ES-I3 (cell line): Measurements from ENCODE around the gene ENPP6.

Experiments
- H3K36me3 ChIP-seq: 2 replicates; pipeline ENCODE4 v1.6.1; 2013; ENCODE audit warnings: mild to moderate bottlenecking, low read length, control low read depth, moderate library complexity; ENCODE audit not compliant: insufficient read depth
- H3K4me1 ChIP-seq: 2 replicates; pipeline ENCODE4 v1.6.1; 2013; ENCODE audit warnings: mild to moderate bottlenecking, control low read depth, low read length; ENCODE audit not compliant: insufficient read depth
- H3K9ac ChIP-seq: 2 replicates; pipeline ENCODE4 v1.6.1; 2013; ENCODE audit warnings: low read depth, mild to moderate bottlenecking, low read length, moderate library complexity
- H3K9me3 ChIP-seq: 2 replicates; pipeline ENCODE4 v1.6.1; 2013; ENCODE audit warnings: mild to moderate bottlenecking, low read length, moderate library complexity; ENCODE audit not compliant: control insufficient read depth, insufficient read depth

Gene ENPP6

DNA sequence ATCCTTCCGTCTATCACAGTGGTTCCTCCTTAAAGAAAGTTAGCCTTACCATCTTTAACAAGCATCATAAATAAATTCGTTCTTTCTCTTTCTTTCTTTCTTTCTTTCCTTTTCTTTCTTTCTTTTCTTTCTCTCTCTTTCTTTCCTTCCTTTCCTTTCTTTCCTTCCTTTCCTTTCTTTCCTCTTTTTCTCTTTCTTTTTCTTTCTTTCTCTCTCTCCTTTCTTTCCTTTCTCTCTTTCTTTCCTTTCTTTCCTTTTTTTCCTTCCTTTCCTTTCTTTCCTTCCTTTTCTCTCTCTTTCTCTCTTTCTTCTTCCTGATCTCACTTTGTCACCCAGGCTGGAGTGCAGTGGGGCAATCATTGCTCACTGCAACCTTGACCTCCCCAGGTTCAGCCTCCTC, 60.4 kb downstream of the ENPP6 start:
- H3K9ac ChIP-seq, result no peak overlapping the region
- H3K9me3 ChIP-seq, result no peaks in the 10 kb centered on the region
- no peaks in the 10 kb centered on the region for H3K36me3 ChIP-seq
- H3K4me1 ChIP-seq, result no peaks in the 10 kb centered on the region

DNA sequence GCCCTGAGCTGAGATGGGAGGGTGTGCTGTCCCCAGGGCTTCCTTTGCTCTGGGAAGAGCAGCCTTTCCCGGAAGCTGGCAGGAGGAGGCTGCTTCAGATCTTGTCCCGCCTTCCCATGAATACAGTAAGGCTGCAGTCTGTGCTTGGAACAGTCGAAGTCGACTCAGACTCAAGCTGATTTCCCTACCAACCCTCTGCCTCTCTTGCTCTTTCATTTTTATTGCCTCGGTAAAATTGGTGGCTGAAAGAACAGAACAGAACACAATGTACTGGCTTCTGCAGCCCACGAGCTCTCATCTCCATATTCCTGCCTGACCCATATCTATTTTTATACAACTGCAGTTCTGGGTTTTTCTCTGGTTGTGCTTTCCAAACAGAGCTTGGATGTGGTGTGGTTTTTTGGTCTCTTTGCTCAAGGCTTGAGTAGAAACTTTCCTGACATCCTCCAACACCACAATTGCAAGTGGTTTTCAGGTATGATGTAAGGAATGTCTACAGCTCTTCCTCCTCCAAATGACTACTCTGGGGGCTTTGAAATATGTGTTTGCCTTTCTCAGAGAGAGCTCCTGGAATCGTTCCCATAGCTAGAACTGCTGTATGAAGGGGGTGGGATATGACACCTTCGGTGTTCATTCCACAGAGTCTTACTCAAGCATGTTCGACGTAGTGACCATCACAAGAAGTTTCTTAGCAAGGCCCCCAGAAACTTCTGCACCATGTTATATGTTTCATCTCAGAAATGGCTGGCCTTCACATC, 61.3 kb downstream of the ENPP6 start:
- Histone ChIP-seq H3K4me1 (no peaks in the 10 kb centered on the region), H3K9me3 (no peaks in the 10 kb centered on the region), H3K36me3 (no peaks in the 10 kb centered on the region), H3K9ac (no peak overlapping the region)

DNA sequence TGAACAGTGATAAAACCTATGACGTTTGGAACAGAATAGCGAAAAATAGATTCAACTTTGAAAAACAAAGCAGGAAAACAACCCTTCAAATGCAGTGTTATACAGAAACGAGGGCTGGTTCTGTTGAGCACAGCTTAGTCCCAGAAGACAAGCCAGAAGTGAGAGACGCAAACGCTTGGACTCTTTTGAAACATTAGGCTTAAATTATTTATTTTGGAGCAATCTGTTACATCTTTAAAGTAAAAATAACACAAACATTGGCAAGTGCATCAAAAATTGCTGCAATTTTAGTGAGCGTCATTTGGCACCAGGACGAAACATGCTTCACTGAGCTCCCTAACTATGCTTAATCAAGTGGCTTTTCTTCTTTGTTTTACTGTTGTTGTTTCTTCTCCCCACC, 63.5 kb downstream of the ENPP6 start:
- H3K36me3 ChIP-seq, result no peaks in the 10 kb centered on the region

DNA sequence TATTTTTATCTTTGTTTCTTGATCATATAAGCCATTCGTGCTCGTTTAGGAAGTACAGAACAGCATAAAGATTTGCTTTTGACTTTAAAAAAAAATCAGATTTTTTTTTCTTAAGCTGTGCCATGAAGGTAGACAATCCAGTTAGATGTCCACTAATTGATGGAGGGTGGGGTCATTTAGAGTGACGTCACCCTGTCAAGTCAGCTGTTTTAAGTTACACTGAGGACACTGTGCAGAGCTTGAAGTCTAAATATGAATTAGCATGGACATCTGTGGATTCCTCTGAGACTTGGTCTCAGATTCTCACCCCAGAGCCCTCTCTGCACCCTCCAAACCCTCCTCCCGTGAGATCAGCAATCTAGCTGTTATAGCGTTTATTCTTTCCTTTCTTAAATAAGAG, 63.9 kb downstream of the ENPP6 start:
- H3K9ac ChIP-seq, result no peak overlapping the region
- no peaks in the 10 kb centered on the region for H3K36me3 ChIP-seq
- 0 out of 2 replicates have a peak, but pooled peaks cover under 1% of the 10 kb centered on the region for H3K4me1 ChIP-seq
- H3K9me3 ChIP-seq, result no peaks in the 10 kb centered on the region

More for the DNA sequence above, 63.5 kb downstream of the ENPP6 start:
- Histone ChIP-seq H3K9me3 (no peaks in the 10 kb centered on the region), H3K4me1 (no peaks in the 10 kb centered on the region), H3K9ac (no peak overlapping the region)

DNA sequence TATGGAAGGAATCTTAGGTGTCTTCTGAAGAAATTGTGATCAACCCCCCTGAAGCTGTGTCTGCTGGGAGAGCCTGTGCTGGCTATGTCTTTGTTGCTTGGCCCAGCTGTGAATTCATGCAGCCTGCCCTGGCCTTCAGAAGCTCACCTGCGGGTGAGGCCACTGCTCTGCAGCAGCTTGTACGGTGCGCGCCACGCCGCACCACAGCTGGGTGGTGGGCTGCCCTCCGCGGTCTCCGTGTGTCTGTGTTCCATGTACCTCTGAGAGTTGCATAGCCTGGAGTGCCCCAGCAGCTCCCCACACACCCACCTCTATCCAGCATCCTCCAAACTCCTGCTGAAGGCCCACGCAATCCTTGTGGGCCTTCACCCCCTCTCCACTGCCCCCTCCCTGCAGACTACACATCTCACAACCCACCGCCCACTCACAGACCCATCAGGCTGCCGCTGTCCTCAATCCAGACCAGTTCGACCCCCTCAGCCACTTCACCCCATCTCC, 65.6 kb downstream of the ENPP6 start:
- Histone ChIP-seq H3K4me1 (peaks cover 8% of the 10 kb centered on the region; the same call in 1 of the 2 replicates), H3K9me3 (no peaks in the 10 kb centered on the region), H3K36me3 (no peaks in the 10 kb centered on the region), H3K9ac (no peak overlapping the region)

DNA sequence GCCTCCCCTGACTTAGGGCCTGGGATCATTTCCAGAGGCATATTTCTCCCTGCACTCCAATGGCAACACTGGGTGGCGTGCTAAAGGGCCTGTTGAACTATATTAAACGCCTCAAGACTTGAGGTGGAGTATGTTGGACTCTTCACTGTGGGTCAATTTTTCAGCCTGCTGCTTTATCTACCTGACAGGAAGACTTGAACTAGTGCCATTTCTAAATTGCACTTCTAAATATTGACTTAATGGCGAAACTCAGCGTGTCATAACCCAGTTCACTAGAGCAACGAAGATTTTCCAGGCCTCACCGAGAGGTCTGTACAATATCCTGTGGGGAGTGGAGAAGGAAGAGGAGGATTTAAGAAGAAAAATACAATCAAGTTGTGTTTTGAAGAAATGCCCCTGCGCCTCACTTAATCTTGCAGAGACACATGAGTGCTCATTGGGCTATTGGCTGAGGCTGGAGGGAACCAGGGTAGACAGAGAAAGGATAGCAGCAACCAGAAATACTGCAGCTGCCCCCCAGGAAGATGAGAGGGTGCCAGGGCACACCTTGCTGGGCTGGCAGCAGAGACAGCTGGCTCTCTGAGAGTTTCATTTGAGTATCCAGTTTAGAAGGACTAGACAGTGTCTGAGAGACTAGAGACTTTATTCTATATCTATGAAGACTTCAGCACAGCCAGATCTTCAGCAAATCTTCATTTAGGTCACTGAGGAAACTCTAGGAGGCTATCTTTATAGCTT, 67.4 kb downstream of the ENPP6 start:
- Histone ChIP-seq H3K9ac (no peak overlapping the region), H3K36me3 (no peaks in the 10 kb centered on the region), H3K9me3 (no peaks in the 10 kb centered on the region), H3K4me1 (peaks cover 8% of the 10 kb centered on the region; the same call in 1 of the 2 replicates)

GRCh38 chr4:184148738-184149637, 68.7 kb downstream of the ENPP6 start:
- Histone ChIP-seq H3K9me3 (no peaks in the 10 kb centered on the region), H3K36me3 (no peaks in the 10 kb centered on the region), H3K9ac (no peak overlapping the region), H3K4me1 (peaks cover 8% of the 10 kb centered on the region; the same call in 1 of the 2 replicates)

- H3K9me3 ChIP-seq, result no peaks in the 10 kb centered on the region
- H3K36me3 ChIP-seq, result no peaks in the 10 kb centered on the region
- H3K4me1 ChIP-seq, result peaks cover 8% of the 10 kb centered on the region; the same call in 1 of the 2 replicates
- H3K9ac ChIP-seq, result no peak overlapping the region
Observed at GRCh38 chr4:184147858-184148737, 69.6 kb downstream of the ENPP6 start.

GRCh38 chr4:184146951-184147350, 70.7 kb downstream of the ENPP6 start:
- no peaks in the 10 kb centered on the region for H3K36me3 ChIP-seq
- H3K9me3 ChIP-seq, result no peaks in the 10 kb centered on the region
- H3K4me1 ChIP-seq, result peaks cover 8% of the 10 kb centered on the region; the same call in 1 of the 2 replicates
- H3K9ac ChIP-seq, result no peak overlapping the region

GRCh38 chr4:184145596-184145995, 72.1 kb downstream of the ENPP6 start:
- peaks cover 4% of the 10 kb centered on the region; the same call in 1 of the 2 replicates for H3K9me3 ChIP-seq
- peaks cover 8% of the 10 kb centered on the region; the same call in 1 of the 2 replicates for H3K4me1 ChIP-seq
- no peak overlapping the region for H3K9ac ChIP-seq

GRCh38 chr4:184143770-184144564, 73.7 kb downstream of the ENPP6 start:
- Histone ChIP-seq H3K9ac (no peak overlapping the region), H3K9me3 (peaks cover 4% of the 10 kb centered on the region; the same call in 1 of the 2 replicates), H3K36me3 (no peaks in the 10 kb centered on the region), H3K4me1 (peaks cover 8% of the 10 kb centered on the region; the same call in 1 of the 2 replicates)

More at GRCh38 chr4:184145596-184145995, 72.1 kb downstream of the ENPP6 start:
- no peaks in the 10 kb centered on the region for H3K36me3 ChIP-seq

- H3K9me3 ChIP-seq, result peaks cover 4% of the 10 kb centered on the region; the same call in 1 of the 2 replicates
- H3K9ac ChIP-seq, result no peak overlapping the region
- no peaks in the 10 kb centered on the region for H3K36me3 ChIP-seq
- H3K4me1 ChIP-seq, result no peaks in the 10 kb centered on the region
Observed at GRCh38 chr4:184142121-184143000, 75.3 kb downstream of the ENPP6 start.
